HEK293 (cell line): ENCODE measurements around the gene NCOA3.

Experiments
- ATF2 ChIP-seq: fragments of 450-650 bp; formaldehyde crosslinking; IDR thresholded peaks from 2 replicates; pipeline ENCODE4 v1.5.1; 2016; ENCODE audit warnings: missing biosample characterization, missing genetic modification characterization, low read depth
- CTCF ChIP-seq: fragments of 450-650 bp; formaldehyde crosslinking; IDR thresholded peaks from 2 replicates; pipeline ENCODE4 v1.5.1; 2016; ENCODE audit warnings: missing biosample characterization, missing genetic modification characterization
- PATZ1 ChIP-seq: fragments of 450-650 bp; formaldehyde crosslinking; IDR thresholded peaks from 2 replicates; pipeline ENCODE4 v1.5.1; 2016; ENCODE audit warnings: missing biosample characterization, missing genetic modification characterization
- PRDM4 ChIP-seq: fragments of 450-650 bp; formaldehyde crosslinking; IDR thresholded peaks from 2 replicates; pipeline ENCODE4 v1.5.1; 2017; ENCODE audit warnings: missing biosample characterization, missing genetic modification characterization
- RBAK ChIP-seq: fragments of 450-650 bp; formaldehyde crosslinking; IDR thresholded peaks from 2 replicates; pipeline ENCODE4 v1.5.1; 2016; ENCODE audit warnings: missing biosample characterization, missing genetic modification characterization
- ZBTB26 ChIP-seq: fragments of 450-650 bp; formaldehyde crosslinking; optimal IDR thresholded peaks from 2 replicates; pipeline ENCODE3; 2016; ENCODE audit warnings: missing biosample characterization, mild to moderate bottlenecking, missing genetic modification characterization
- ZNF274 ChIP-seq, 2 experiments: fragments of 200-500 bp in 1 of 2; fragments of 450-650 bp in 1 of 2; sonication (Bioruptor generic) in 1 of 2; formaldehyde crosslinking in 1 of 2; IDR thresholded peaks; 2 replicates each; pipeline versions ENCODE4 v1.5.1 to v1.6.1; 2014 to 2016; ENCODE audit warnings: borderline replicate concordance in 1 of 2, inconsistent platforms in 1 of 2, low read length in 1 of 2, missing biosample characterization in 1 of 2, missing genetic modification characterization in 1 of 2
- ZNF341 ChIP-seq: fragments of 450-650 bp; formaldehyde crosslinking; IDR thresholded peaks from 2 replicates; pipeline ENCODE4; 2016; ENCODE audit warnings: low read depth, missing biosample characterization, missing genetic modification characterization
- ZNF354C ChIP-seq: fragments of 450-650 bp; formaldehyde crosslinking; IDR thresholded peaks from 2 replicates; pipeline ENCODE4 v1.5.1; 2016; ENCODE audit warnings: missing biosample characterization, missing genetic modification characterization, low read depth, borderline replicate concordance
- ZNF521 ChIP-seq: fragments of 450-650 bp; formaldehyde crosslinking; IDR thresholded peaks from 2 replicates; pipeline ENCODE4 v1.5.1; 2017; ENCODE audit warnings: missing biosample characterization, mild to moderate bottlenecking, missing genetic modification characterization
- ZSCAN30 ChIP-seq: fragments of 450-650 bp; IDR thresholded peaks from 2 replicates; pipeline ENCODE4 v1.5.1; 2018; ENCODE audit warnings: missing biosample characterization, mild to moderate bottlenecking, missing genetic modification characterization, moderate library complexity

GRCh38 chr20:47585087-47585747, 83.5 kb downstream of the NCOA3 start:
- TF ChIP-seq CTCF = no peak
- TF ChIP-seq ZBTB26 = no peak
- TF ChIP-seq ZNF274 (IDR thresholded peaks at IDR 0.05; ENCODE audit: low read length) = no peak
- no peak for TF ChIP-seq ZNF274 (tag by site-specific recombination; IDR thresholded peaks at IDR 0.05; ENCODE audit: borderline replicate concordance)
- TF ChIP-seq ZSCAN30 (tag by site-specific recombination) = no peak
- TF ChIP-seq PRDM4 (tag by site-specific recombination) = no peak
- TF ChIP-seq RBAK (tag by site-specific recombination) = no peak
- no peak for TF ChIP-seq ATF2 (tag by site-specific recombination)
- no peak for TF ChIP-seq PATZ1 (tag by site-specific recombination)
- no peak for TF ChIP-seq ZNF354C (tag by site-specific recombination)
- TF ChIP-seq ZNF341 (tag by site-specific recombination) = no peak
- TF ChIP-seq ZNF521 (tag by site-specific recombination) = no peak
